ENCODE data around the gene ATP6V1G1.

The ATP6V1G1 gene

DNA sequence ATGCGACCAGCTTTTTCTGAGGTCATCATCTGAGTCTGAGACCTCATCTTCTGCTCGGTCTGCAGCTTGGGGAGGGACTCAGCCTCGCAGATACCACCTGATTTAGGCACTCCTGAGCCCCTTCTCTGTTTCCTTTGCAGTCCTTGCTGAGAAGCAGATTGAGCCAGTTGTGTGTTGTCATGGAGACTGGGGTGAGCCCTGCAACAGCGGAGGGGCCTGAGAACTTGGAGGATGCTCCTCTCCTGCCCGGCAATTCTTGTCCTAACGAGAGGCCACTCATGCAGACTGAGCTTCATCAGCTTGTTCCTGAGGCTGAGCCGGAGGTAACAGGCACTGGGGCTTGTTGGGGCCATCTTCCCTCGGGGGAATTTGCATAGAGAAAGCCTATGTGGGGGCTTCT is 50.8 kb downstream of the ATP6V1G1 start:
- DNase-seq (no peak), ATAC-seq (no peak)
- H3K4me1 Mint-ChIP-seq, result peaks cover 5% of the 10 kb centered on the region
- peaks cover 47% of the 10 kb centered on the region for H3K36me3 Mint-ChIP-seq (ENCODE audit: low read depth)
- H3K9me3 Mint-ChIP-seq, result no peaks in the 10 kb centered on the region
- no peaks in the 10 kb centered on the region for H3K27me3 Mint-ChIP-seq
- no peak overlapping the region for H3K4me3 Mint-ChIP-seq
- no peak overlapping the region for H3K27ac Mint-ChIP-seq

DNA sequence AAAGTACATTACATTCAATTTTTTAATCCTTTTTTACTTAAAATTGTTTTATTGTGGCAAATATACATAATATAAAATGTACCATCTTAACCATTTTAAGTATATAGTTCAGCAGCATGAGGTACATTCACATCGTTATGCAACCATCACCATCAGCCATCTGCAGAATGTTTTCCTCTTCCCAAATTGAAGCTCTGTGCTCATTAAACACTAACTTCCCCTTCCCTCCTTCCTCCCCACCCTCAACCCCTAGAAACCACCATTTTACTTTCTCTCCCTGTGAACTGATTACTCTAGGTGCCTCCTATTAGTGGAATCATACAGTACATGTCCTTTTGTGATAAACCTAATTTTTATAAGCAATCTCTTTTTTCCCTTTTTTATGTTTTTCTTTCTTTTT is 54.4 kb downstream of the ATP6V1G1 start:
- ATAC-seq, result no peak

DNA sequence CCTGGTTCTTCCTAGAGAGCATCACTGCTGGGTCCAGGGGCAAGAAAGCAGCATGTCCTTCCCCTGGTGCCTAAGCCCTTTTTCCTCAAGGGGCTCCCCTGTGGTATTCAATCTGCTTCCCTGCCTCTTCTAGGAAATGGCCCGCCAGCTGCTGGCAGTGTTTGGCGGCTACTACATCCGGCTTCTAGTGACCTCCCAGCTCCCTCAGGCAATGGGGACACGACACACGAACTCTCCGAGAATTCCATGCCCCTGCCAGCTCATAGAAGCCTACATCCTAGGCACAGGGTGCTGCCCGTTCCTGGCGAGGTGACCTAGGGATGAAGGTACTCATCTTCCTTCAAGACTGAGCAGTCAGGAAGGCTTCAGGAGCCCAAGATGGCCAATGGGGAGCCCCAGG is 55.4 kb downstream of the ATP6V1G1 start:
- Mint-ChIP-seq H3K27ac (no peak overlapping the region), H3K36me3 (ENCODE audit: low read depth) (peaks cover 62% of the 10 kb centered on the region), H3K4me1 (peaks cover 5% of the 10 kb centered on the region), H3K4me3 (no peak overlapping the region), H3K9me3 (no peaks in the 10 kb centered on the region), H3K27me3 (no peaks in the 10 kb centered on the region)
- ATAC-seq (no peak), DNase-seq (no peak)

More for the DNA sequence above, 54.4 kb downstream of the ATP6V1G1 start:
- Mint-ChIP-seq H3K4me3 (no peak overlapping the region), H3K27me3 (no peaks in the 10 kb centered on the region), H3K36me3 (ENCODE audit: low read depth) (peaks cover 60% of the 10 kb centered on the region), H3K9me3 (no peaks in the 10 kb centered on the region), H3K4me1 (peaks cover 5% of the 10 kb centered on the region), H3K27ac (peak overlapping the region; percentile 34)
- no peak for DNase-seq

DNA sequence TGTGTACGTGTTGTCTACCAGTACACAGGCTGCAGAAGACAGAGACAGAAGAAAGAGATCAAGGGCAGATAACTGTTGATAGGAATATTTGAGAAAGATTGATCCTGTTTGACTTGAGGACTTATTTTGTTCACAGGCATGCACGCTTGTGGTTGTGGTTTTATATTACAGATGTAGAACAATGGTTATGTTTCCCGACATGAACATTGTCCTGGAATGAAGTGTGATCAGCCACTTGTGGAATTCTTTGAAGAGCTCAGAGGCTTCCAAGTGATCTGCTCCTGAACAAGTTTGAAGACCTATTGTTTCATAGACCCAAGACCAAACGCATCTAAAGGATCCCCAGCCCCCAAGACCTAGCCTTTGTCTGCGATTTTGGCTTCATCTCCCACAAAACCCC is 56.3 kb downstream of the ATP6V1G1 start:
- Mint-ChIP-seq H3K4me1 (peaks cover 5% of the 10 kb centered on the region), H3K27ac (no peak overlapping the region), H3K4me3 (no peak overlapping the region), H3K36me3 (ENCODE audit: low read depth) (peaks cover 68% of the 10 kb centered on the region), H3K27me3 (no peaks in the 10 kb centered on the region), H3K9me3 (no peaks in the 10 kb centered on the region)
- DNase-seq, result no peak
- no peak for ATAC-seq

All from activated naive CD8-positive, alpha-beta T cell treated with anti-CD3 and anti-CD28 coated beads, Interleukin-2, amount 50 U/mL, for 24 hours (primary cell).